NCI-H345 treated with DMSO at 0.1 percent for 48 hours (cell line): ENCODE measurements around the gene SPSB3.
"Not testable (repeated sequence)": the region's sequence is repeated elsewhere in the genome, so short reads cannot be mapped to it uniquely, and the experiment has no call there.

Experiments
- DNase-seq: peaks from one replicate; lab custom pipeline; 2025; ENCODE audit not compliant: unreplicated experiment; lab: John Stamatoyannopoulos, UW

The SPSB3 gene

GRCh38 chr16:1744338-1744840, 38.0 kb downstream of the SPSB3 start:
- DNase-seq: no peak

GRCh38 chr16:1743376-1744337, 38.7 kb downstream of the SPSB3 start:
- no peak for DNase-seq

GRCh38 chr16:1741553-1742165, 40.7 kb downstream of the SPSB3 start:
- no peak for DNase-seq

GRCh38 chr16:1740781-1741490, 41.4 kb downstream of the SPSB3 start:
- DNase-seq: no peak

- no peak for DNase-seq
Observed at GRCh38 chr16:1740234-1740633, 42.1 kb downstream of the SPSB3 start.

GRCh38 chr16:1734816-1735215, 47.6 kb downstream of the SPSB3 start:
- DNase-seq: no peak

GRCh38 chr16:1734123-1734522, 48.2 kb downstream of the SPSB3 start:
- DNase-seq: no peak

- not testable (repeated sequence) for DNase-seq
Observed at GRCh38 chr16:1732551-1732987, 49.8 kb downstream of the SPSB3 start.

- no peak for DNase-seq
Observed at GRCh38 chr16:1732071-1732470, 50.3 kb downstream of the SPSB3 start.

- DNase-seq: no peak
Observed at GRCh38 chr16:1731603-1732002, 50.8 kb downstream of the SPSB3 start.

- DNase-seq: no peak
Observed at GRCh38 chr16:1731073-1731472, 51.3 kb downstream of the SPSB3 start.

- DNase-seq: no peak
Observed at GRCh38 chr16:1729445-1729844, 52.9 kb downstream of the SPSB3 start.

- DNase-seq: no peak
Observed at GRCh38 chr16:1729026-1729425, 53.3 kb downstream of the SPSB3 start.

GRCh38 chr16:1727651-1728624, 54.4 kb downstream of the SPSB3 start:
- DNase-seq: no peak
